Neural cell (in vitro differentiated cells): ENCODE data around the gene HSD17B14. TPM values are rescaled to one million over a fixed set of nuclear protein-coding genes. Genes with fewer than 3 reads are reported as not detected.

Experiments used
- H2AFZ ChIP-seq: fragments of 200-600, 300-800 bp; sonication (generic), shearing (Covaris generic); 2 replicates; pipeline ENCODE4 v1.6.0; 2014; ENCODE audit warnings: low read depth, mild to moderate bottlenecking, antibody characterized with exemption, low read length, moderate library complexity
- H3F3A ChIP-seq: fragments of 200-600 bp; shearing (Covaris generic); 2 replicates; pipeline ENCODE4 v1.6.1; 2016; ENCODE audit warnings: mild to moderate bottlenecking, moderate library complexity, mixed read lengths, antibody characterized with exemption, low read length; ENCODE audit not compliant: insufficient read depth, poor library complexity, severe bottlenecking
- H3K27ac ChIP-seq: fragments of 200-600, 300-800 bp; sonication (generic), shearing (Covaris generic); 2 replicates; pipeline ENCODE4 v1.5.1; 2014; ENCODE audit warnings: mild to moderate bottlenecking, low read length, moderate library complexity
- H3K27me3 ChIP-seq: fragments of 300-800, 200-600 bp; sonication (generic), shearing (Covaris generic); 2 replicates; pipeline ENCODE4 v1.6.0; 2014; ENCODE audit warnings: mild to moderate bottlenecking, low read depth, low read length, moderate library complexity; ENCODE audit not compliant: insufficient read depth
- H3K36me3 ChIP-seq: fragments of 300-800, 200-600 bp; sonication (generic), shearing (Covaris generic); 2 replicates; pipeline ENCODE4 v1.5.1; 2014; ENCODE audit warnings: mild to moderate bottlenecking, antibody characterized with exemption, low read length, moderate library complexity; ENCODE audit not compliant: insufficient read depth
- H3K4me2 ChIP-seq: fragments of 300-800, 200-600 bp; sonication (generic), shearing (Covaris generic); 2 replicates; pipeline ENCODE4 v1.6.0; 2014; ENCODE audit warnings: mild to moderate bottlenecking, low read length
- H3K4me3 ChIP-seq: fragments of 300-800, 200-600 bp; sonication (generic), shearing (Covaris generic); 2 replicates; pipeline ENCODE4 v1.5.1; 2014; ENCODE audit warnings: mild to moderate bottlenecking, low read length, moderate library complexity
- H3K79me2 ChIP-seq: fragments of 200-600 bp; shearing (Covaris generic); replicated peaks from 2 replicates; pipeline ENCODE4 v1.6.0; 2014; ENCODE audit warnings: mild to moderate bottlenecking, low read length, moderate library complexity; ENCODE audit not compliant: insufficient read depth
- H3K9ac ChIP-seq: fragments of 300-800, 200-600 bp; sonication (generic), shearing (Covaris generic); 2 replicates; pipeline ENCODE4 v1.6.1; 2016; ENCODE audit warnings: mild to moderate bottlenecking, low read length, mixed read lengths
- H3K9me2 ChIP-seq: fragments of 200-600 bp; shearing (Covaris generic); 2 replicates; pipeline ENCODE4 v1.6.1; 2016; ENCODE audit warnings: mild to moderate bottlenecking, low read length, mixed read lengths; ENCODE audit not compliant: insufficient read depth
- H3K9me3 ChIP-seq: fragments of 200-600, 300-800 bp; sonication (generic), shearing (Covaris generic); 2 replicates; pipeline ENCODE4 v1.6.1; 2016; ENCODE audit warnings: mild to moderate bottlenecking, mixed run types, low read length, moderate library complexity, mixed read lengths
- H4K20me1 ChIP-seq: fragments of 200-600 bp; shearing (Covaris generic); 2 replicates; pipeline ENCODE4 v1.6.1; 2016; ENCODE audit warnings: mild to moderate bottlenecking, mixed run types; ENCODE audit not compliant: insufficient read depth
- EP300 ChIP-seq: fragments of 450-650 bp; conservative IDR thresholded peaks from 2 replicates; pipeline ENCODE4 v1.6.1; 2014; ENCODE audit warnings: antibody characterized with exemption, mild to moderate bottlenecking, moderate library complexity; ENCODE audit not compliant: poor library complexity, severe bottlenecking
- EZH2 ChIP-seq: fragments of 200-600, 300-800 bp; shearing (Covaris generic), sonication (generic); IDR thresholded peaks from 2 replicates; pipeline ENCODE4 v1.6.1; 2014; ENCODE audit warnings: antibody characterized with exemption, low read length, borderline replicate concordance, mild to moderate bottlenecking; ENCODE audit not compliant: insufficient read depth, poor library complexity, severe bottlenecking
- MXI1 ChIP-seq: fragments of 450-650 bp; conservative IDR thresholded peaks from 2 replicates; pipeline ENCODE4 v1.6.1; 2014; ENCODE audit warnings: antibody characterized with exemption, mild to moderate bottlenecking; ENCODE audit not compliant: poor library complexity, severe bottlenecking
- POLR2AphosphoS5 ChIP-seq: IDR thresholded peaks from 2 replicates; pipeline ENCODE4 v1.6.1; 2012
- RAD21 ChIP-seq: fragments of 450-650 bp; conservative IDR thresholded peaks from 2 replicates; pipeline ENCODE4 v1.6.1; 2014; ENCODE audit warnings: antibody characterized with exemption, mild to moderate bottlenecking, moderate library complexity
- SMC3 ChIP-seq: fragments of 450-650 bp; conservative IDR thresholded peaks from 2 replicates; pipeline ENCODE4 v1.6.1; 2014; ENCODE audit warnings: antibody characterized with exemption, mild to moderate bottlenecking, moderate library complexity; ENCODE audit not compliant: poor library complexity
- TAF1 ChIP-seq: IDR thresholded peaks from 2 replicates; pipeline ENCODE4 v1.6.1; 2012; ENCODE audit warnings: low read depth
- polyA plus RNA-seq: library from polyadenylated mRNA; depleted of rRNA; stranded (reverse); fragments of >200 nt; gene quantifications from 2 replicates; pipeline ENCODE4 v1.2.3, GENCODE V29; 2014
- TF ChIP-seq, protein P1 (sequence below): IDR thresholded peaks from 2 replicates; pipeline ENCODE4 v1.6.1; 2012; ENCODE audit warnings: borderline replicate concordance
- TF ChIP-seq, protein P2 (sequence below): fragments of 450-650 bp; IDR thresholded peaks from 2 replicates; pipeline ENCODE4 v1.5.1; 2014; ENCODE audit warnings: antibody characterized with exemption, mild to moderate bottlenecking, moderate library complexity; ENCODE audit not compliant: poor library complexity, severe bottlenecking

HSD17B14 gene
- polyA plus RNA-seq, 1 donor from 2014 or later = 0.40 TPM

DNA sequence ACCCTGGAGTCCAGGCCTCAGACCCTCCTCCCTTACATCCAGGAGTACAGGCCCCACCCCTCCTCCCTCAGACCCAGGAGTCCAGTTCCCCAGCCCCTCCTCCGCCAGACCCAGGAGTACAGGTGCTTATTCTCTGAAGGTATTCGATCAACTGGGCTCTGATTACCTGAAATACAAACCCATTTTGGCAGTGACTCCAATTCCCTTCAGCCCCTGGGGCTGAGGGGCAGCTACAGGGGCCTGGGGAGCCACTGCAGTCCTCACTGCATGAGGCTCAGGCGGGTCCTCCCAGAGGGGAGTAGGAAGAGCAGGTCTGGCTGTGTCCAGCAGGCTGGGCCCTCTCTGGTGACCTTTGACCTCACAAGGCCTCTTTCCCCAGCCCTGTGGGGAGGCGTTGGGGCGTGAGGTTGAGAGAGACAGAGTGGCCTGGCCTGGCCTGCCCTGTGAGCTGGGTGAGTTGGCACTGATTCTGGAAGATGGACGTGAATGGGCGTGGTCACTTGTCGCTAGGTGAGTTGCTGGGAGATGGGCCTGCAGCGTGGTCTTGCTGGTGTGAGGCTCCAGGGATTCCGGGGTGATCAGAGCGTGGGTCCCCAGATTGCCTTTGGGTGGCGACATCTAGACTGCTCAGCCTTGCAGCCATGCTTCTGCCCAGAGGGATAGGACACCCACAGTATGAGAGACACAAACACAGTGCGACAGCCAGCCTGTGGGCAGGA is 28.5 kb downstream of the HSD17B14 start:
- no peak for TF ChIP-seq TAF1
- TF ChIP-seq, protein P1, sequence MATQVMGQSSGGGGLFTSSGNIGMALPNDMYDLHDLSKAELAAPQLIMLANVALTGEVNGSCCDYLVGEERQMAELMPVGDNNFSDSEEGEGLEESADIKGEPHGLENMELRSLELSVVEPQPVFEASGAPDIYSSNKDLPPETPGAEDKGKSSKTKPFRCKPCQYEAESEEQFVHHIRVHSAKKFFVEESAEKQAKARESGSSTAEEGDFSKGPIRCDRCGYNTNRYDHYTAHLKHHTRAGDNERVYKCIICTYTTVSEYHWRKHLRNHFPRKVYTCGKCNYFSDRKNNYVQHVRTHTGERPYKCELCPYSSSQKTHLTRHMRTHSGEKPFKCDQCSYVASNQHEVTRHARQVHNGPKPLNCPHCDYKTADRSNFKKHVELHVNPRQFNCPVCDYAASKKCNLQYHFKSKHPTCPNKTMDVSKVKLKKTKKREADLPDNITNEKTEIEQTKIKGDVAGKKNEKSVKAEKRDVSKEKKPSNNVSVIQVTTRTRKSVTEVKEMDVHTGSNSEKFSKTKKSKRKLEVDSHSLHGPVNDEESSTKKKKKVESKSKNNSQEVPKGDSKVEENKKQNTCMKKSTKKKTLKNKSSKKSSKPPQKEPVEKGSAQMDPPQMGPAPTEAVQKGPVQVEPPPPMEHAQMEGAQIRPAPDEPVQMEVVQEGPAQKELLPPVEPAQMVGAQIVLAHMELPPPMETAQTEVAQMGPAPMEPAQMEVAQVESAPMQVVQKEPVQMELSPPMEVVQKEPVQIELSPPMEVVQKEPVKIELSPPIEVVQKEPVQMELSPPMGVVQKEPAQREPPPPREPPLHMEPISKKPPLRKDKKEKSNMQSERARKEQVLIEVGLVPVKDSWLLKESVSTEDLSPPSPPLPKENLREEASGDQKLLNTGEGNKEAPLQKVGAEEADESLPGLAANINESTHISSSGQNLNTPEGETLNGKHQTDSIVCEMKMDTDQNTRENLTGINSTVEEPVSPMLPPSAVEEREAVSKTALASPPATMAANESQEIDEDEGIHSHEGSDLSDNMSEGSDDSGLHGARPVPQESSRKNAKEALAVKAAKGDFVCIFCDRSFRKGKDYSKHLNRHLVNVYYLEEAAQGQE = no peak
- no peak for TF ChIP-seq EP300
- TF ChIP-seq POLR2AphosphoS5 = no peak
- TF ChIP-seq, protein P2, sequence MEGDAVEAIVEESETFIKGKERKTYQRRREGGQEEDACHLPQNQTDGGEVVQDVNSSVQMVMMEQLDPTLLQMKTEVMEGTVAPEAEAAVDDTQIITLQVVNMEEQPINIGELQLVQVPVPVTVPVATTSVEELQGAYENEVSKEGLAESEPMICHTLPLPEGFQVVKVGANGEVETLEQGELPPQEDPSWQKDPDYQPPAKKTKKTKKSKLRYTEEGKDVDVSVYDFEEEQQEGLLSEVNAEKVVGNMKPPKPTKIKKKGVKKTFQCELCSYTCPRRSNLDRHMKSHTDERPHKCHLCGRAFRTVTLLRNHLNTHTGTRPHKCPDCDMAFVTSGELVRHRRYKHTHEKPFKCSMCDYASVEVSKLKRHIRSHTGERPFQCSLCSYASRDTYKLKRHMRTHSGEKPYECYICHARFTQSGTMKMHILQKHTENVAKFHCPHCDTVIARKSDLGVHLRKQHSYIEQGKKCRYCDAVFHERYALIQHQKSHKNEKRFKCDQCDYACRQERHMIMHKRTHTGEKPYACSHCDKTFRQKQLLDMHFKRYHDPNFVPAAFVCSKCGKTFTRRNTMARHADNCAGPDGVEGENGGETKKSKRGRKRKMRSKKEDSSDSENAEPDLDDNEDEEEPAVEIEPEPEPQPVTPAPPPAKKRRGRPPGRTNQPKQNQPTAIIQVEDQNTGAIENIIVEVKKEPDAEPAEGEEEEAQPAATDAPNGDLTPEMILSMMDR = no peak
- no peak for TF ChIP-seq EZH2
- TF ChIP-seq MXI1 = no peak
- TF ChIP-seq RAD21 = no peak
- TF ChIP-seq SMC3 = no peak
- no peaks in the 10 kb centered on the region for H3F3A ChIP-seq
- H2AFZ ChIP-seq = no peak overlapping the region
- no peak overlapping the region for H3K4me3 ChIP-seq
- H3K9me3 ChIP-seq = no peaks in the 10 kb centered on the region
- no peak overlapping the region for H3K27ac ChIP-seq
- H3K9ac ChIP-seq = no peak overlapping the region
- H3K36me3 ChIP-seq = no peaks in the 10 kb centered on the region
- no peaks in the 10 kb centered on the region for H3K79me2 ChIP-seq
- no peak overlapping the region for H3K4me2 ChIP-seq
- no peaks in the 10 kb centered on the region for H3K9me2 ChIP-seq
- H4K20me1 ChIP-seq = no peaks in the 10 kb centered on the region
- no peaks in the 10 kb centered on the region for H3K27me3 ChIP-seq

DNA sequence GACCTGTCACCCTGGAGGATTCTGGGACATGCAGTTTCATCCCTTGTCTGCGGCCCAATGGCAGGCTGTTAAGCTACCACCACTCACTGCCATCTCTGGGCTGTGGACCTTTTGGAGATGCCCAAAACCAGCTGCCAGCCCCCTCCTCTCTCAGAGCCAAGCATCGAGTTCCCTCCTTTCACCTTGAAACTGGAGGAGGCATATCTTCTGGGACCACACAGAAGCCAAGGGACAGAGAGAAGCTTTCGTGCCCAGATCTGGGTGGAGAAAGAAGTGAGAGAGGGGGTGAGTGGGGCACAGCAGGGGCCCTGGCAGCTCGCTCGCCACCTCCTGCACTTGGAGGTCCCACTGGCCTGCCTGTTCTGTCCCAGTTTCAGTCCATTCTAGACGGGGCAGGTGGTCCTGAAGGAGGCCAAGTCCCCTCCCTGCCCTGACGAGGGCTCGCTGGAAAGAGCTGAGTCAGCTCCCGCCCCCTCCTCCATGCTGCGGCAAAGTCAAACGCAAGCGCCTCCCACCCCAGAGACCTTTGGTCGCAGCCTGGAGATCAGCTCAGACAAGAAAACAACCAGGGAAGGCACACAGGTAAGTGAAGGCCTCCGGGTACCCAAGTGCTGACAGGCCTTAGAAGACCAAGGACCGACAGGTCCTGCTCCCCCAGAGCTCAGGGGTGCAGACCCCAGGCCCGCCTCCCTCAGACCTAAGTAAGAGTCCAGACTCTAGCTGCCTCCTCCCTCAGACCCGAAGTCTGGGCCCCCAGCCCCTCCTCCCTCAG is 29.3 kb downstream of the HSD17B14 start:
- Histone ChIP-seq H3K36me3 (no peaks in the 10 kb centered on the region), H3K4me2 (no peak overlapping the region), H3F3A (no peaks in the 10 kb centered on the region), H3K27ac (no peak overlapping the region), H3K27me3 (no peaks in the 10 kb centered on the region), H3K4me3 (no peak overlapping the region), H3K79me2 (no peaks in the 10 kb centered on the region), H3K9ac (no peak overlapping the region), H4K20me1 (no peaks in the 10 kb centered on the region), H3K9me3 (no peaks in the 10 kb centered on the region), H3K9me2 (no peaks in the 10 kb centered on the region), H2AFZ (no peak overlapping the region)
- TF ChIP-seq POLR2AphosphoS5 (no peak), RAD21 (no peak), SMC3 (no peak), MXI1 (no peak), EZH2 (no peak), EP300 (no peak), TAF1 (no peak)
- TF ChIP-seq, protein P2 = no peak
- TF ChIP-seq, protein P1 = no peak
